Cardiac septum (tissue), 1 donor: ENCODE results near the gene IQCC. TPM values are rescaled to one million over a fixed set of nuclear protein-coding genes. Genes with fewer than 3 reads are reported as not detected.
A peak's percentile ranks its signal among the peaks of the same experiment; 100 is the strongest.

Experiments used
- DNase-seq: peaks from one replicate; pipeline ENCODE4 v3.0.0-alpha.2; 2020; ENCODE audit warnings: low spot score
- intact Hi-C: fragments of 100-400 bp; cut with DNase I; formaldehyde crosslinking; loops from one replicate; pipeline ENCODE4 v1.14.0; 2022
- total RNA-seq: library from RNA; stranded (reverse); fragmentation: NEBNext Ultra II Directional; extraction: Animal tissue kit (Norgen Biotek cat#: 25700); gene quantifications from one replicate; pipeline ENCODE4 v1.2.1, GENCODE V29; 2021
- donor health status: DM: no; HTN: no; CAD: no.

IQCC gene
- total RNA-seq, 1 donor from 2014 or later = 0.78 TPM

DNA sequence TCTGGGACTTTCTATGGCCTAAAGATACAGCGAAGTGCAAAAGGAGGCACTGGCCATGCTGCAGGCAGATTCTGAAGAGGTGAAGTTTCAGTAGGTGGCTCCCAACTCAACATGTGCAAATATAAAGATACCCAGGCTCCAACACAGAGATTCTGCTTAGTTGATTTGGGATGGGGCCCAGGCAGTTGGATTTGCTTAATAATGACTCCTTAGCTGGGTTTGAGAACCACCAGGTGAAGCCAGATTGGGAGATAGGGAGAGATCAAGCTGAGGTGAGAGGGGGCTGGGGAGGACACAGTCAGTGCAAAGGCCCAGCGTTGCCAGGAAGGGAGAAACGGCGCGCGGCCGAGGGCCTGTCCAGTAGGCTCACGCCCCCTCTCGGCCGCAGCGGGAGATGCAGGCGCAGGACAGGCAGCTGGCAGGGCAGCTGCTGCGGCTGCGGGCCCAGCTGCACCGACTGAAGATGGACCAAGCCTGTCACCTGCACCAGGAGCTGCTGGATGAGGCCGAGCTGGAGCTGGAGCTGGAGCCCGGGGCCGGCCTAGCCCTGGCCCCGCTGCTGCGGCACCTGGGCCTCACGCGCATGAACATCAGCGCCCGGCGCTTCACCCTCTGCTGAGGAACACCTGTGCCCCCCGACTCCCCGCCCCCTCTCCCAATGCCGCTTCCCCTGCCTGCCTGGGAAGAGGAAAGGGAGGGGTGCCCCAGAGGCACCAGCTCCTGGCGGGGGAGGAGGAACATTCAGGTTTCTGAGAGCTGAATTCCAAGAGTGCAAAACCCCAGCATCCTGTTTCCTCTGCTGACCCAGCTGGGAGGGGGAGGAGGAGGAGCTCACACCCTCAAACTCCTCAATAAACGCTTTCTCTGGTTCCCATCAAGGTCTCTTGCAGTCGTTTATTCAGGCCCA is 42.8 kb downstream of the IQCC start:
- peak; percentile 93 for DNase-seq
- intact Hi-C loops = no loop called here

DNA sequence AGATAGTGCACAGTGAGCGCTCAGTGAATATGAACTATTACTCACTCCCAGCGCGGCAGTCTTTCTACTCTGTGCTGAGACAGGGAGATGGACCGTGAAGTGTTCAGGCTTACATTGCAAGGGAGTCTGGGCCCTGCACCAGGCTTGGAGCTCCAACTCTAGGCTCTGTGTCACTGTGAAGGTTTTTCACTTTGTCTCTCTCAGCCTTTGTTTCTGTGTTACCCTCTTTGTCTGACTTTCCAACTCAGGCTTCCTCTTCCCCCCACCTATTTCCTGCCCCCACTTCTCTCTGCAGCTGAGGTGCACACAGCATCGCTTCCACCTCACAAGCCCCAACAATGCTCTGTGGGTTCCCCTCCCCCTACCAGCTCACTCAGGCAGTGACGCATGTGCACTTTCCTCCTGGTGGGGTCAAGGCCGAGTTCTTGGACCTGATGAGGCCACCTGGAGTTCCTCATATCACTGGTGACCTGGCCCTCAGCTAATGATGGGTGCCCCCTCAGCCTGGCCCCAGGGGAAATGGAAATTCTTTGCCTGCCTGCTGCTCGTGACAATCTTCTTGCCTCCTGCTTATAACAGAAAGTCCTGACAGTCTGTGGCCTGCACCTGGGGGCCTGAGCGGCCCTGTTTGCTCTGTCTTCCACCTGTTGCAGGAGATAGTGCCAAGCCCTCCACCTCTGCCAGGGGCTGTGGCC is 44.5 kb downstream of the IQCC start:
- intact Hi-C loops = loop anchor here (2.0 kb wide), 1 partner anchor 41 kb away; no protein-coding TSS in a partner anchor
- peak; percentile 83 for DNase-seq

DNA sequence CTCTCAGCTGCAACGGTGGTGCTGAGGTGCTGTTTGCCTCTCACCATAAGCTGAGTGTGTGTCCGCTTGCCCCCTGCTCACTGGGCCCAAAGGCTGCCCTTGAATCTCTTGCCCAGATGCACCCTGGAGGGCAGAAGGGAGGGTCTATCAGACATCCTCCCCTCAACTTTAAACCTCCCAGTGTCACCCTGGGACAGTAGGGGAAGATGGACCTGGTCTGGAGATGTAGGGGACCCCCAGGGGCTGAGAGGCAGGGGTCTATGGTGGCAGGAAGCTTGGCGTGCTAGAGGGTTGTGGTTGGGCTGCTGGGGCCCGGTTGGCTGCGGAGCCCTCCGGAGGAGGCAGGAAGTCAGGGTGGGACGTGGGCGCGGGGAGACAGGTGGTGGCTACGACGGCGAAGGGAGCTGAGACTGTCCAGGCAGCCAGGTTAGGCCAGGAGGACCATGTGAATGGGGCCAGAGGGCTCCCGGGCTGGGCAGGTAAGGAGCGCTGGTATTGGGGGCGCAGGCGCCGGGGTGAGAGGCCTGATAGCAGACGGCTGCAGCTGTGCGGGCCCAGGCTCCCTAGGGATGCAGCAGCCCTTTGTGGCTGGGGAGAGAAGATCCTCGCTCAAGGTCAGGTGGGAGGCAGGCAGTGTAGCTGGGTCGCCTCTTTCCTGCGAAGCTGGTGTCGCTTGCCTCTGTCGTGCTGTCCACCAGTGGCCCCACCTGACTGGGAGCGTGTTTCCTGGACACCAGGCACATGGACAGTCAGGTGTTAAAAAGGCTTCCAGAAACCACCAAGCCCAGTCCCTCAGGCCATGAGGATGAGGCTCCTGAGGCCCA is 45.6 kb downstream of the IQCC start, which contains the start of gene LCK:
TSS of gene LCK (plus strand) at position 373 of the 824 bp plus-strand sequence. CDS start 23,065 bp downstream, outside the sequence.
- intact Hi-C loops = loop anchor here (2.0 kb wide), 1 partner anchor 40 kb away; no protein-coding TSS in a partner anchor
- no peak for DNase-seq

DNA sequence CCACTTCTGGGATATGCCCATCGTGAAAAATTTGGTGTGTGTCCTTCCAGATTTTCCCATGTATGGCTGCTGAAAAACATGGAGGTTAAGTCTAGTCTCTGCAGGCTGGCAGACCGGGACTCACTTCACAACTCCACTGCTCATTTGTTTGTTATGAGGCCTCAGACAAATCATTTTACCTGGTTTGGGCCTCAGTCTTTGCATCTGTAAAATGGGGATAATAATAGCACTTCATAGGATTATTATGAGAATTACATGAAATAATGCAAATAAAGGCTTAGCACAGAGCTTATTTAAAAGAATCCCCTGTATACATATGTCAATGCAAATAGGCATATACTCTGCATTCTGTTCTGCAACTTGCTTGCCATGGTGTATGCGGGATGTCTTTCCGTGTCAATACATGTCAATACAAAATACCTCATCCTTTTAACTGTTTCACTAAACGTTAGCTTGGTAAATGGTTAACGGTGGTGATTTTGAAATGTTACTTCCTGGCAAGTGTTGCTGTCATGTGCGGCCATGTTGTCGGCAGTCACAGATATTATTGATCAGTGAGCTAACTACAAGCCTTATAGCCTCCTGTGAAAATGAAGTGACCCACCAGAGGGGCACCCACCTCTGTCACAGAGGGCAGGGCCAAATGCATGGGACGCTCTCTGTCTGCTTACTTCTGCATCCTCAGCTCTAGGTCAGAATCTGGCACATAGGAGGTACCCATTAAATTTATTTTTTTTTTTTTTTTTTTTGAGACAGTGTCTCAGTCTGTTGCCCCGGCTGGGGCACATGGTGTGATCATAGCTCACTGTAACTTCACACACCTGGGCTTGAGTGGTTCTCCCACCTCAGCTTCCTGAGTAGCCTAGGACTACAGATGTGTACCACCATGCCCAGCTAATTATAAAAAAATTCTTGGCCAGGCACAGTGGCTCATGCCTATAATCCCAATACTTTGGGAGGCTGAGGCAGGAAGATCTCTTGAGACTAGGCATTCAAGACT is 49.9 kb downstream of the IQCC start:
- intact Hi-C loops = no loop called here

DNA sequence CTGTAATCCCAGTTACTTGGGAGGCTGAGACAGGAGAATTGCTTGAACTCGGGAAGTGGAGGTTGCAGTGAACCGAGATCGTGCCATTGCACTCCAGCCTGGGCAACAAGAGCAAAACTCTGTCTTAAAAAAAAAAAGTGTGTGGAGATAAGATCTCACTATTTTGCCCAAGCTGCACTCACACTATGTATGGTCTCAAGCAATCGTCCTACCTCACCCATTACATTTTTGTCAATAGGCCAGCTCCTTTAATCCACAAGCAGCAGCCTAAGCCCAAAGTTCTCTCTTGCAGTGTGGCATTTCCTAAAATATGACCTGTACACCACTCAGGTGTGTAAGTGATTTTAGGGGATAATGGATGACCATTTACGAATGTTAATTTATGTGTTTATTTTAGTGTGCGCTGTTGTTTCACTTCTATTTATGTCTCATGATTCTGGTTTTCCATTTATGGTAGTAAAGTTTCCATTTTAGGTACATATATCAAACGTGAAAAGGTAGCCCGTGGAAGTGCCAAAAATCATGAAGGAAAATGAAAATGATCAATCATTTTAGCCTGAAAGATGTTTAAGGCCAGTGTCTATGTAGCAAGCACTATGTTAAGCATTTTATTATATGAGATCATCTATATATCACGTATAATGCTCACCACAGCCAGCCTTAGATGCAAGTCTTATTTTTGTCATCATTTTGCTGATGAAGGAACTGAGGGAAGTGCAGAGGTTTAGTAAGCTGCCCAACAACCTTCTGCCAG is 51.2 kb downstream of the IQCC start:
- DNase-seq = no peak
- intact Hi-C loops = no loop called here

More for the DNA sequence above, 49.9 kb downstream of the IQCC start:
- DNase-seq = no peak

DNA sequence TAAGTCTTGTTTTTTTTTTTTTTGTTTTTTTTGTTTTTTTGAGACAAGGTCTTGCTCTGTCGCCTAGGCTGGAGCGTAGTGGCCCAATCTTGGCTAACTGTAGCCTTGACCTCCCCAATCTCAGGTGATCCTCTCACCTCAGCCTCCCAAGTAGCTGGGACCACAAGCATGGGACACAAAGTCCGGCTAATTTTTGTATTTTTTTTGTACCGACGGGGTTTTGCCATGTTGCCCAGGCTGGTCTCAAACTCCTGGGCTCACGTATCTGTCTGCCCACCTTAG is 51.7 kb downstream of the IQCC start:
- intact Hi-C loops = no loop called here
- no peak for DNase-seq

Other genes starting within 250 kb of the IQCC start
- gene KHDRBS1, start 191.8 kb upstream of the IQCC start, total RNA-seq = 73.1 TPM
- 7.1 TPM for gene TMEM39B, start 132.7 kb upstream of the IQCC start, total RNA-seq
- 81.4 TPM for gene KPNA6, start 97.6 kb upstream of the IQCC start, total RNA-seq
- 24.5 TPM for gene TXLNA, start 26.0 kb upstream of the IQCC start, total RNA-seq
- 10.2 TPM for gene CCDC28B, start 5.1 kb upstream of the IQCC start, total RNA-seq
- not detected for gene DCDC2B, start 3.4 kb downstream of the IQCC start, total RNA-seq
- gene TMEM234, start 16.7 kb downstream of the IQCC start, total RNA-seq = 12.3 TPM
- gene EIF3I, start 16.7 kb downstream of the IQCC start, total RNA-seq = 91.5 TPM
- 5.4 TPM for gene FAM167B, start 41.6 kb downstream of the IQCC start, total RNA-seq
- 0.54 TPM for gene LCK, start 45.6 kb downstream of the IQCC start, total RNA-seq
- gene HDAC1, start 86.4 kb downstream of the IQCC start, total RNA-seq = 29.9 TPM
- gene MARCKSL1, start 130.6 kb downstream of the IQCC start, total RNA-seq = 12.0 TPM
- gene FAM229A, start 156.8 kb downstream of the IQCC start, total RNA-seq = 3.2 TPM
- 2.6 TPM for gene TSSK3, start 156.9 kb downstream of the IQCC start, total RNA-seq
- 41.3 TPM for gene BSDC1, start 188.8 kb downstream of the IQCC start, total RNA-seq